Activated CD8-positive, alpha-beta T cell treated with anti-CD3 and anti-CD28 coated beads for 36 hours (primary cell): ENCODE data around the gene SLC50A1. TPM values are rescaled to one million over a fixed set of nuclear protein-coding genes. Genes with fewer than 3 reads are reported as not detected.
"Not testable (repeated sequence)": the region's sequence is repeated elsewhere in the genome, so short reads cannot be mapped to it uniquely, and the experiment has no call there.

Experiments
- ATAC-seq: fragments of 200-7000 bp; cut with Tn5 transposase; one replicate; pipeline ENCODE4 v1.10.0; 2021; ENCODE audit warnings: mild to moderate bottlenecking, moderate library complexity
- CTCF ChIA-PET: fragments of 350-600 bp; sonication (Branson Sonifier 250); formaldehyde crosslinking; loops from one replicate; lab custom pipeline; 2021; ENCODE audit warnings: antibody characterized with exemption; lab: Charles Lee
- POLR2A ChIA-PET: fragments of 350-600 bp; sonication (Branson Sonifier 250); formaldehyde crosslinking; loops from one replicate; lab custom pipeline; 2021; ENCODE audit warnings: antibody characterized with exemption; lab: Charles Lee
- DNase-seq: peaks from one replicate; pipeline ENCODE4 v3.0.0-alpha.2; 2020
- H3K27ac Mint-ChIP-seq: one replicate; pipeline ENCODE4 v1.8.0; 2021; ENCODE audit warnings: mild to moderate bottlenecking, mixed read lengths
- H3K27me3 Mint-ChIP-seq: one replicate; pipeline ENCODE4 v1.8.0; 2021; ENCODE audit warnings: mixed read lengths
- H3K36me3 Mint-ChIP-seq: one replicate; pipeline ENCODE4 v1.8.0; 2021; ENCODE audit warnings: low read depth, mixed read lengths
- H3K4me1 Mint-ChIP-seq: one replicate; pipeline ENCODE4 v1.8.0; 2021; ENCODE audit warnings: low read depth, mixed read lengths
- H3K4me3 Mint-ChIP-seq: one replicate; pipeline ENCODE4 v1.8.0; 2021; ENCODE audit warnings: mild to moderate bottlenecking, moderate library complexity, mixed read lengths
- H3K9me3 Mint-ChIP-seq: one replicate; pipeline ENCODE4 v1.8.0; 2021; ENCODE audit warnings: mixed read lengths
- intact Hi-C: fragments of 100-400 bp; cut with micrococcal nuclease; formaldehyde crosslinking; loops from one replicate; pipeline ENCODE4 v1.10.0; 2022
- total RNA-seq, 2 experiments: library from RNA; stranded (reverse); gene quantifications; one replicate each; pipeline ENCODE4 v1.2.3, GENCODE V29; 2021
- TF ChIP-seq, protein P1 (sequence below): fragments of 200-600 bp; IDR thresholded peaks from one replicate; pipeline ENCODE4 v1.8.0; 2022; ENCODE audit warnings: antibody characterized with exemption, mild to moderate bottlenecking

SLC50A1 gene
- total RNA-seq, 2 experiments from 2014 or later, result 59.7 to 64.0 TPM

DNA sequence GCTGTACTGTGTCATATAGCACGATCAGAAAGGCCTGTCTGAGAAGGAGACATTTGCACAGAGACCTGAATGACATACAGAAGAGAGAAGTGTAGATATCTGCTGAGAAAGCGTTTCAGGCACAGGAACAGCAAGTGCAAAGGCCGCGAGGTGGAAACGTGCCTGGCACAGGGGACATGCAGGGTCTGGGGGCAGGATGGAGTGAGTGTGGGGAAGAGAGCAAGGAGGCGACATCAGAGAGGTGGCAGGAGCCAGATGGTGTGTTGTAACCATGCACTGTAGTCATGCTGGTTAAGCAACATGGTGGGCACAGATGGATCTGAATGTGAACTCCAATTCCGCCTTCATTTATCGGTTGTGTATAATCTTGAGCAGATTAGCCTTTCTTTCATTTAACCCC is 24.5 kb downstream of the SLC50A1 start:
- no peaks in the 10 kb centered on the region for H3K9me3 Mint-ChIP-seq
- intact Hi-C loops, result no loop called here
- no peak for ATAC-seq
- peaks cover 2% of the 10 kb centered on the region for H3K27me3 Mint-ChIP-seq
- H3K36me3 Mint-ChIP-seq, result no peaks in the 10 kb centered on the region
- no peaks in the 10 kb centered on the region for H3K4me1 Mint-ChIP-seq
- POLR2A ChIA-PET, result no interaction called here
- CTCF ChIA-PET, result no interaction called here
- H3K27ac Mint-ChIP-seq, result no peak overlapping the region
- no peak for DNase-seq
- H3K4me3 Mint-ChIP-seq, result no peak overlapping the region
- TF ChIP-seq, protein P1, sequence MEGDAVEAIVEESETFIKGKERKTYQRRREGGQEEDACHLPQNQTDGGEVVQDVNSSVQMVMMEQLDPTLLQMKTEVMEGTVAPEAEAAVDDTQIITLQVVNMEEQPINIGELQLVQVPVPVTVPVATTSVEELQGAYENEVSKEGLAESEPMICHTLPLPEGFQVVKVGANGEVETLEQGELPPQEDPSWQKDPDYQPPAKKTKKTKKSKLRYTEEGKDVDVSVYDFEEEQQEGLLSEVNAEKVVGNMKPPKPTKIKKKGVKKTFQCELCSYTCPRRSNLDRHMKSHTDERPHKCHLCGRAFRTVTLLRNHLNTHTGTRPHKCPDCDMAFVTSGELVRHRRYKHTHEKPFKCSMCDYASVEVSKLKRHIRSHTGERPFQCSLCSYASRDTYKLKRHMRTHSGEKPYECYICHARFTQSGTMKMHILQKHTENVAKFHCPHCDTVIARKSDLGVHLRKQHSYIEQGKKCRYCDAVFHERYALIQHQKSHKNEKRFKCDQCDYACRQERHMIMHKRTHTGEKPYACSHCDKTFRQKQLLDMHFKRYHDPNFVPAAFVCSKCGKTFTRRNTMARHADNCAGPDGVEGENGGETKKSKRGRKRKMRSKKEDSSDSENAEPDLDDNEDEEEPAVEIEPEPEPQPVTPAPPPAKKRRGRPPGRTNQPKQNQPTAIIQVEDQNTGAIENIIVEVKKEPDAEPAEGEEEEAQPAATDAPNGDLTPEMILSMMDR, result no peak

DNA sequence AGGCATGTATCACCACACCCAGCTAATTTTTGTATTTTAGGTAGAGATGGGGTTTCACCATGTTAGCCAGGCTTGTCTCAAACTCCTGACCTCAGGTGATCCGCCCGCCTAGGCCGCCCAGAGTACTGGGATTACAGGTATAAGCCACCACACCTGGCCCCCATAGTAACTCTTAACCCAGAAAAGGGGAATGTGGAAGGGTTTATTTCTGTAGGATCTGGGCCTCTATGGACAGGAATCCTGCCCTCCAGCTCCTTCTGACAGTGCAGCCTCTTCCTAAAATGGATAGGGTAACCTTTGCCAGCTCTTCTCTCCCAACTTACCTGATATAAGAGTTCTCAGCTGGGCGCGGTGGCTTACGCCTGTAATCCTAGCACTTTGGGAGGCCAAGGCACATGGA is 27.0 kb downstream of the SLC50A1 start:
- intact Hi-C loops, POLR2A ChIA-PET, H3K4me1 Mint-ChIP-seq, H3K27me3 Mint-ChIP-seq, H3K27ac Mint-ChIP-seq, H3K4me3 Mint-ChIP-seq, ATAC-seq, H3K9me3 Mint-ChIP-seq, DNase-seq, H3K36me3 Mint-ChIP-seq: not testable (repeated sequence)
- CTCF ChIA-PET, result interaction anchor here (0.9 to 2.6 kb wide), 3 partner anchors 10 to 25 kb away, joined by 3 to 10 read pairs (median 3); partner anchors contain the start of gene KRTCAP2

DNA sequence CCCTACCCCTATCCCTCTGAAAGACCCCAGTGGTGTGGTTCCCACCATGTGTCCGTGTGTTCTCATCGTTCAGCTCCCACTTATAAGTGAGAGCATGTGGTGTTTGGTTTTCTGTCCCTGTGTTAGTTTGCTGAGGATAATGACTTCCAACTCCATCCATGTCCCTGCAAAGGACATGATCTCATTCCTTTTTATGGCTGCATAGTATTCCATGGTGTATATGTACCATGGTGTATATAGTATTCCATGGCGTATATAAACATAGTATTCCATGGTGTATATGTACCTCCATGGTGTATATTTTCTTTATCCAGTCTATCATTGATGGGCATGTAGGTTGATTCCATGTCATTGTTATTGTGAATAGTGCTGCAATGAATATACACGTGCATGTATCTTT is 28.1 kb downstream of the SLC50A1 start:
- CTCF ChIA-PET, result interaction anchor here (1.0 to 13.3 kb wide), 3 partner anchors 9 to 79 kb away, joined by 3 to 312 read pairs (median 10); partner anchors contain the start of gene KRTCAP2
- ATAC-seq, H3K4me3 Mint-ChIP-seq, intact Hi-C loops, H3K36me3 Mint-ChIP-seq, H3K9me3 Mint-ChIP-seq, H3K27ac Mint-ChIP-seq, DNase-seq, H3K27me3 Mint-ChIP-seq, POLR2A ChIA-PET: not testable (repeated sequence)
- peaks cover 11% of the 10 kb centered on the region for H3K4me1 Mint-ChIP-seq

DNA sequence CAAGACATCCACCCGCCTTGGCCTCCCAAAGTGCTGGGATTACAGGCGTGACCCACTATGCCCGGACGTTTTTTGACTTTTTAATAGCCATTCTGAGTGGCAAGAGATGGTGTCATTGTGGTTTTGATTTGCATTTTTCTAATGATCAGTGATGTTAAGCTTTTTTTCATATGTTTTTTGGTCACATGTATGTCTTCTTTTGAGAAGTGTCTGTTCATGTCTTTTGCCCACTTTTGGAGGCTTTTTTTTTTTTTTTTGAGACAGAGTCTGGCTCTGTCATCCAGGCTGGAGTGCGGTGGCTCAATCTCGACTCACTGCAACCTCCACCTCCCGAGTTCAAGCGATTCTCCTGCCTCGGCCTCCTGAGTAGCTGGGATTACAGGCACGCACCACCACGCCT is 29.0 kb downstream of the SLC50A1 start:
- H3K4me3 Mint-ChIP-seq, H3K27me3 Mint-ChIP-seq, POLR2A ChIA-PET, DNase-seq, H3K36me3 Mint-ChIP-seq, H3K9me3 Mint-ChIP-seq, ATAC-seq, H3K27ac Mint-ChIP-seq: not testable (repeated sequence)
- intact Hi-C loops, result loop anchor here (5.0 kb wide), 1 partner anchor 57 kb away; no protein-coding TSS in a partner anchor
- CTCF ChIA-PET, result interaction anchor here (2.6 to 13.3 kb wide), 2 partner anchors 8 to 74 kb away, joined by 10 to 312 read pairs; partner anchors contain the start of gene KRTCAP2
- H3K4me1 Mint-ChIP-seq, result peaks cover 11% of the 10 kb centered on the region

DNA sequence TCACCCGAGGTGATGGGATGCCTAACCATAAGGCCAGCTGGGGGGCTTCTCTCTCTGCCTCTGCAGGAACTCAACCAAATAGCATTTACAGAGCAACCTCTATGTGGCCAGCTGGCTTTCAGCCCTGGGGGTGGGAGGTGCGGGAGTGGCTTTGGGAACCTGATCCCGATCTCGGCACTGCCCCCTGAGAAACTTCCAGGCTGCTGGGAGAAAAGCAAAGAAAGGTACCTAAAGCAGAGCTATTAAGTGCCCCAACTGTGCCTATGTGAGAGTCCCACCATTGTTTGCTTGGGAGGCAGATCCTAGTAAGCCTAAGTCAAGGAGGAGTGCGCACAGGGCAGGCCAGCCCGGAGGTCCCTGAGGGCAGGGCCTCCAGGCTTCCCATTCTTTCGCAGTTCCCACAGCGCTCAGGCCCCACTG is 30.4 kb downstream of the SLC50A1 start:
- intact Hi-C loops, result loop anchor here (2.0 to 5.0 kb wide), 2 partner anchors 59 to 71 kb away; no protein-coding TSS in a partner anchor
- peaks cover 15% of the 10 kb centered on the region for H3K36me3 Mint-ChIP-seq
- ChIA-PET CTCF (interaction anchor here (1.2 to 13.3 kb wide), 10 partner anchors 9 to 115 kb away, joined by 3 to 312 read pairs (median 12); partner anchors contain the start of gene ADAM15), POLR2A (interaction anchor here (1.1 to 2.0 kb wide), 3 partner anchors 9 to 74 kb away, joined by 3 to 6 read pairs (median 3); no protein-coding TSS in a partner anchor)
- TF ChIP-seq, protein P1, result no peak
- H3K27ac Mint-ChIP-seq, result no peak overlapping the region
- no peak overlapping the region for H3K4me3 Mint-ChIP-seq
- no peaks in the 10 kb centered on the region for H3K9me3 Mint-ChIP-seq
- H3K27me3 Mint-ChIP-seq, result no peaks in the 10 kb centered on the region
- H3K4me1 Mint-ChIP-seq, result peaks cover 11% of the 10 kb centered on the region
- no peak for ATAC-seq
- DNase-seq, result no peak

DNA sequence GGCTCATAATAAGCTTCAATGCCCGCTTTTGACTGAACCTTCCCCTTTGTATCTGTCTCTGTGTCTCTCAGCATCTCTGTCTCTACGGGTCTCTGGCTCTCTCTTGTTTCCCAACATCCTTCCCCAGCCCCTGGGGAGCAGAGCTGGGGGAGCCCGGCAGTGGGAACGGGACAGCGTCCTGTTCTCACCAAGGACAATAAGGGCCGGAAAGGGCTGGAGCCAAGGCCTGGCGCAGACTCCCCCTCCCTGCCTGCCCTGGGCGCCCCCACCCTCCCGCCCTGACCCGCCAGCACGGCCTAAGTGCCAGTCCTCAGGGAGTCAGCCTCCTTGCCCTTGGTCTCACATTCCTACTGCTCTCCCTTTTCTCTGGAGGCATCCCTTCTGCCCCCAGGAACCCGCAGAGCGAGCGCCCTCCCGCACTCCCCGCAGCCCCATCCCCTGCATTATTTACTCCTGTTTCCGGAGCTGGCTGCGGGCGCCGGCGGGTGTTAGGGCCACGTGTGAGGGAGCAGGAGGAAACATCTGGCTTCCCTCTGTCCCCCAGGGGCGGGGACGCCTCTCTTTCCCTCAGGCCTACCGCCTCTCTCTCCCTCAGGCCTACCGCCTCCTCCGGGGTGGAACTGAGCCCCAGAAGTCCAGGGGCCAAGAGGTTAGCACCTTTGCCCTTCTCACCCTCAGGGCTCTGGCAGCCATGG is 31.0 kb downstream of the SLC50A1 start:
- ATAC-seq (peak; percentile 2), DNase-seq (no peak)
- Mint-ChIP-seq H3K9me3 (no peaks in the 10 kb centered on the region), H3K27ac (no peak overlapping the region), H3K36me3 (peaks cover 15% of the 10 kb centered on the region), H3K4me3 (peak overlapping the region; percentile 45), H3K27me3 (no peaks in the 10 kb centered on the region), H3K4me1 (peaks cover 16% of the 10 kb centered on the region)
- ChIA-PET POLR2A (interaction anchor here (1.1 to 2.1 kb wide), 5 partner anchors 9 to 75 kb away, joined by 3 to 10 read pairs (median 4); no protein-coding TSS in a partner anchor), CTCF (interaction anchor here (0.7 to 13.3 kb wide), 24 partner anchors 9 to 211 kb away, joined by 3 to 312 read pairs (median 8); partner anchors contain the start of genes ADAM15, EFNA4, PBXIP1 and SLC50A1)
- TF ChIP-seq, protein P1, result no peak
- intact Hi-C loops, result loop anchor here (2.0 to 5.0 kb wide), 2 partner anchors 59 to 72 kb away; no protein-coding TSS in a partner anchor
